HG03025 (cell line): Measurements from ENCODE around the gene CCDC80.
"Not testable (repeated sequence)": the region's sequence is repeated elsewhere in the genome, so short reads cannot be mapped to it uniquely, and the experiment has no call there.

Experiments
- ATAC-seq: cut with Tn5 transposase; IDR thresholded peaks from one replicate; pipeline ENCODE4 v1.9.1; 2021; ENCODE audit warnings: mild to moderate bottlenecking, moderate library complexity; ENCODE audit not compliant: unreplicated experiment, low FRiP score

Gene CCDC80

DNA sequence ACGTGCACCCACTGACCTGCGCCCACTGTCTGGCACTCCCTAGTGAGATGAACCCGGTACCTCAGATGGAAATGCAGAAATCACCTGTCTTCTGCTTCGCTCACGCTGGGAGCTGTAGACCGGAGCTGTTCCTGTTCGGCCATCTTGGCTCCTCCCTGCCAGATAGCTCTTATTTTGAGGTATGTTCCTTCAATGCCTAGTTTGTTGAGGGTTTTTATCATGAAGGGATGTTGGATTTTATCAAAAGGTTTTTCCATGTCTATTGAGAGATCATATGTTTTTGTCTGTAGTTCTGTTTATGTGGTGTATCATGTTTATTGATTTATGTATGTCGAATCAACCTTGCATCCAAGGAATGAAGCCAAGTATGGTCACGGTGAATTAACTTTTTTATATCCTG lies 24.1 kb upstream of the CCDC80 start:
- not testable (repeated sequence) for ATAC-seq

DNA sequence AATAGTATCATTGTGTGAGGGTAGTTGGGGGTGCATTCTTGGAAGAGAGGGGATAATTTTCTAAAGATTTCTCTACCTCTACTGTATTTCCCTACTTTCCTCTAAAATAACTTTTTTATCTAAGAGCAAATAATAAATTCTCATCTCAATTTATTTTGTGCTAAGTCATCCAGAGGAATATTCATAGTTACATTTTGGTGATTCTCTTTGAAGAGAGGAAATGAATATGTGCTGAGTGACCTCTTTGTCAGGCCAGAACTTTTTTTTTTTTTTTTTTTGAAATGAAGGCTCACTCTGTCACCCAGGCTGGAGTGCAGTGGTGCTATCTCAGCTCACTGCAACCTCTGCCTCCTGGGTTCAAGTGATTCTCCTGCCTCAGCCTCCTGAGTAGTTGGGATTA lies 15.1 kb upstream of the CCDC80 start:
- ATAC-seq = no peak

DNA sequence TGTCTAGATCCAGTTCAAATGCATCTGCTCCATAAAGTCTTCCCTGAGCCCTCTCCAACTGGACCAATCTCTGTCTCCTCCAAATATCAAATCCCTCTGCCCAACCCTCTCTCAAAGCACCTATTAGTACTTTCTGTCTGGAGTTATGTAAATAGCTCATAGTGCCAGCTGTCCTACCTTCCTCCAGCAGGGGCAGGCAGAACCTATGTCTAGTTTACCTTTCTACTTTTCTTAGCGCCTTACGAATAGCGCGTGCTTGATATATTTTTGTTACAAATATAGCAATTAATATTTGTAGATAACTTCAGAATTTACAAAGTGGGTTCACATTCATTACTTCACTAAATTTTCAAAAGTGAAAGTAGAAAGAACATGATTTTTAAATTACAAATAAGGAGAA lies 14.0 kb upstream of the CCDC80 start:
- no peak for ATAC-seq

DNA sequence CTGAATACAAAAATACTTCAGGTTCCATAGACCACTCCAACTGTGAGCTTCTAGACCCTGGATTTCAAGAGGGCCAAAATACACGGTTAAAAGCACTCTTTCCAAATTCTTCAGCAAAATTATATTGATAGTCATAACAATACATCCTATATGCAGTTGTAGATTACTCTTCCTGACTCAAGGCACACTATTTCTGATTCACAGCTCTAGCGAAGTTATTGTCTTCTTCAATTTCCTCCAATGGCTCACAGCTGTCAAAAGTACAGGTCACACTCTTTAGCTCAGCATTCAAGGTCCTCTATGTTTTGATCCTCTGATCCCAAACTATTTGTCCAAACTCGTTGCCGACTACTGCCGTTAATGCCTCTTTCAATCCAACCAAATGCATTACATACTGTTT lies 13.5 kb upstream of the CCDC80 start:
- ATAC-seq = no peak

DNA sequence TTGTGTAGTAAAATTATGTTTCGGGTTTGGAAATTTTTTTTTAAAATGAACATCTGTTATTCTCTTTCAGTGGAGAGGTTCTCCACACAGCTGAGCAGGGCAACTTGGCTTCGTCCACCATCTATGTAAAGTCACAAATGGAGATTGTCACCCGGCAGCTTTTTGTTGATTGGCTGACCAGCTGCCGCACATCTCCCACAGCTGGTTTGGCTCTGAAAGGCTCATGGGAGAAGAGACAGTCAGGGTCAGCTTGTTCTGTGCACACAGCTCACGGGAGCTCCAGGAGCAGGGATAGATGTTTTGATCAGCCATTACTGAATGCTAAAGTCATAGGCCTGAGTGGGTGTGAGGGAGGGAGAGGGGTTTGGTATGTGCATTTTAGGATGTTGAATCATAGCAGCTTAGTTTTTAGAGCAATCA lies 12.9 kb upstream of the CCDC80 start:
- ATAC-seq = no peak

DNA sequence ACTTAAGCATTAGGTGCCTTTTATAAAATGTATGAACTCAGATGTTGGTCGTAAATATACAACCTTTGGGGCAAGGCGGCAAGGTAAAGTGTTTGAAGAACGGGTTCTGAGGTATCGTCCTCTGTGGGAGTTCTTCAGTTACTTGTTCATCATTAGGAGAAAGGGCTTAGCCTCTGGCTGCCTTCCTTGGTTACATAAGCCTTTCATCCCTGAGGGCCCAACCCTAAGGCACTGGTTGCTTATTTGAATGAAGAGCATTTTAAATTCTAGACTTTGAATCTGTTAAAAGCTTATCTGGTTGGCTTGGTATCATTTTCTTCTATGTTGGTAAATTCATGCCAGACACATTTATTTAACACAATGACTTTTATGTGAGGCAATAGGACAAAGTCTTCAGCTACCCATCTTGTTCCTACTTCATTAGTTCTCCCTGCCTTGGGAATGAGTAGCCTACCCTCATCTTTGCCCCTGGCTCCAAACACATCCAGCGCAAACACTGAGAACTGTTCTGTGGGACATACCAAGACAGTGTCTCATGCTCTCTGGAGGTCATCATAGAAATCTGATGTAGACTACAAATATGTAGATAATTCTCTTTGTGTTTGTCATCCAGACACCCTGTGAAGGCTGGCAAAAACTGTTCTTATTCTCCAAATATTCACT lies 12.4 kb upstream of the CCDC80 start:
- no peak for ATAC-seq

DNA sequence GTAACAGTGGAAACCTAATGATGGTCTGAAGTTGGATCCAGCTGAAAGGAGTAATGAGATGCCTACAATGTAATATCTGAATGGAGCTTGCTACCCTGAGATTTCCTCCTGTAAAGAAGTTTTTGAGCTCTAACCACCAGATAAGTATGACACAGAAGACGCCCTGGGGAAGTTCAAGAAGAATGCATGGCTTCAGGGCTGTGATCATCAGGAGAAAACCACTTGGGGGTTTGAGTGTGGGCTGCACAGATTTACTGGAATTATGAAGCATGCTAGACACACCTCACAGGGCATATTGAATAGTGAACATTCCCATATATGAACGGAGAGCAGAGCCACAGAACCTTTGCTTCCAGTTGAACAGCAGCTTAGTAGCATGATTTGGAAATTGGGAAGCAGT lies 10.6 kb upstream of the CCDC80 start:
- no peak for ATAC-seq

DNA sequence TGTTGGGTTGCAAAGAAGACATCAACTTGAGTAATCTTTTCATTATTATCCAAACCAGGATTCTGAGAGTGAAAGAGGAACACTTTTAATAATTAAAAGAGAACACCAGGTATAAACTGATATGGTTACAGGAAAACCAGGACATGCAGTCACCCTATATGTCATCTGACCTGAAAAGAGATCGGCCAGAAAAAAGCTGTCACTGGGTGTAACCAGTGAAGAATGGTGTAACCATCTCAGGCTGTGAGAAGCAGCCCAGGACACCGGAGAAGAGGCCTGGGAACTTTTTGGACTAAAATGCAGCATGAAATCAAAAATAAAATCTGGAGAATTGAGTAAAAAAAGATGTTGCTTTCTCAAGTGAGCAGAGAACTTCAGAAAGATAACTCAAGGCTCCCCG lies 10.1 kb upstream of the CCDC80 start:
- ATAC-seq = no peak

DNA sequence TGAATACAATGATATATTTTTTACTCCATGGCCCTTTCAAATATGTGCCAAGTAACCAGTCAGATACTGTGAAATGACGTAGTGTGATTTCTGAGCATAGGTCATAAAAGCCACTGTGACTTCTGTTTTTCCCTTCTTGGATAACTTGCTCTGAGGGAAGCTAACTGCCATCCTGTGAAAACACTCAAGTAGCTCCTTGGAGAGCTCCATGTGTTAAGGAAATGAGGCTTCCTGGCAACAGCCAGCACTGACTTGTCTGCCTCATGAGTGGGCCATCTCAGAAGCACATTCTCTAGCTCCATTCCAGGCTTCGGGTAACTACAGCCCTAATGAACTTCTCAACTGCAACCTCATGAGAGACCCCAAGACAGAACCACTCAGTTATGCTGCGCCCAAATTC lies 9.5 kb upstream of the CCDC80 start:
- no peak for ATAC-seq

DNA sequence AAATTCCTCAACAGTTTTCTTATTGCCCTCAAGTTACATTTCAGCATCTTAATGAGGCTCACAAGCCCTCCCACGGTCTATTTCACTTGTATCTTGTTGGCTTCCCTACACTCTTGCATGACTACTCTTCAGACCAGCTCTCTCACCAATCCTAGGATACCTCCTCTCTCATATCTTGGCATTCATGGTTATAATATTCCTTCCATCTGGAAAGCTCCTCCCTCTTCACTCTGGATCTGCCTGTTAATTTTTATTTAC lies 8.5 kb upstream of the CCDC80 start:
- no peak for ATAC-seq

DNA sequence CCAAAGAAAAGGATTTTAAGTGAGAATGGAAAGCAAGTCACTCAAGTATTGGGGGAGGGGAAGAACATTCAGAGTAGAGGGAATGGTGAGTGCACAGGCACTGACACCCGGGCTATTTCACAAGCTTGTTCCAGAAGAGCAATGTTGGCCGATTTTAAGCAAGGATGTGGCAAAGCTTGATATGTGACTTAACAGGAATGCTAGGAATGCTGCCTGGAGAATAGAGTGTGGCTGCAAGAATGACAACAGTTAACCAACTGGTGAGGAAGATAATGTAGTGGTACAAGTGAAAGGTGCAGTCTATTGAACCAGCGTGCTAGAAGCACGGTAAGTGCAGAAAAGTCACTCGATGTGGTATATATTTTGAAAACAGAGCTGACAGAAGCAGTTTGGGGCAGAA lies 6.2 kb upstream of the CCDC80 start:
- ATAC-seq = no peak

DNA sequence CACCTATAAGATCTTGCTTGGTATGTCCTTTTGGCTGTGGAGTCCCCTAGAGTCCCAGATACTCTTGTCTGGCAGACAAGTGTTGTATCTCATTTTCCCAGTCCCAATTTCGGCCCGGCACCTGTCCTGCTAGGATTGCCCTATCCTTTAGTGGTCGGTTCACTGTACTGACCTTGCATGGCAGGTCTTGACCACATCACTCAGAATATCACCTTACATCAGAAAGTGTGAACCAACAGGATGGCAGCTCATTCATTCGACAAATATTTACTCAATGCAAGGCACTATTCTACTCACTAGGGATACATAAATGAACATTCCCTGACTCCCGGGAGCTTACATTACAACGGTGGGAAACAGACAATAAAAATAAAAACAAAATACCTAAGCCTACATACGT lies 5.7 kb upstream of the CCDC80 start:
- no peak for ATAC-seq

DNA sequence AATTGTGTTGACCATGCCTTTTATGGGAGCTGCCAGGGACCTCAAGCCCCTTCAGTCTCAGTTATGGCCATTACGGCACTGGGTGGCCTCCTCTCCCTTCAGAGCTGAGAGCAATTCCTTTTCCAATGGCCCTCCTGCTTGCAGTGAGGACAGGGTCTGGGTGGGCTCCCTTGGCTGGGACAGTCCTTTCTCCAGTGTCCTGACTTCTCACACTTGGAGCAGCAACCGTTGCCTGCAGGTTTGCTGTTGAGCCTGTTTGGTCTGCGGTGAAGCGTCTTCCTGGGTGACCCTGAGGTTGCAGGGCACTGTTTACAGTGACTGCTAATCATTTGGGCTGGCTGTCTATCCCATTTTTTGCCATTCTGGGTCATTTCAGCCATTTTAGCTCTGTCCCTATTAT lies 3.5 kb upstream of the CCDC80 start:
- no peak for ATAC-seq

DNA sequence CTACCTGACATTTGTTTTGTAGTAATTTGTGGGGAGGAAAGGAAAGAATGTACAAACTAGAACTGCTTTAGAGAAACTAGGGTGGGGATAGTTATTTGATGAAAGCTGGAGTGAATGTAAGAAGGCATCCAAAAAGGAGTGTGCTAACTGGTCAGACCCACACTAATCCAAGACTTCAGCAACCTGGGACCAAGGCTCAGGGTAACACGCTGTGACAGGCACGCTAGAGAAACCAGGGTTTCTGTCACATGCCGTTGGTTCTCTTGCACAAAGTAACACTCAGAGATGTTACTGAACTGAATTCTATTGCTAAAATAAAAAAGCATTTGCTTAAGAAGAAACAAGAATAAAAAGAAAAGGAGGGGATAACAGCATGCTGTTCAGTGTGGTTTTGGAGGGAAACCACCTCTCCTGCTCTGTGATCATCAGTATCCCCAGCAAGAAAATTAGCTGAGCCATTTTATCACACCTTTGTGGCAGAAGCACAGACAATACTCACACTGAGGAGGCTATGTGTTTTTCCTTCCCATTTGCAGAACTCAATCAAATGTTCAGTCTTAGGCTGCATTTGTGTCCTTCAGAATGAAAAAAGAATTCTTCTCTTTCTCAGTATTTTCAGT lies 2.8 kb upstream of the CCDC80 start:
- no peak for ATAC-seq

DNA sequence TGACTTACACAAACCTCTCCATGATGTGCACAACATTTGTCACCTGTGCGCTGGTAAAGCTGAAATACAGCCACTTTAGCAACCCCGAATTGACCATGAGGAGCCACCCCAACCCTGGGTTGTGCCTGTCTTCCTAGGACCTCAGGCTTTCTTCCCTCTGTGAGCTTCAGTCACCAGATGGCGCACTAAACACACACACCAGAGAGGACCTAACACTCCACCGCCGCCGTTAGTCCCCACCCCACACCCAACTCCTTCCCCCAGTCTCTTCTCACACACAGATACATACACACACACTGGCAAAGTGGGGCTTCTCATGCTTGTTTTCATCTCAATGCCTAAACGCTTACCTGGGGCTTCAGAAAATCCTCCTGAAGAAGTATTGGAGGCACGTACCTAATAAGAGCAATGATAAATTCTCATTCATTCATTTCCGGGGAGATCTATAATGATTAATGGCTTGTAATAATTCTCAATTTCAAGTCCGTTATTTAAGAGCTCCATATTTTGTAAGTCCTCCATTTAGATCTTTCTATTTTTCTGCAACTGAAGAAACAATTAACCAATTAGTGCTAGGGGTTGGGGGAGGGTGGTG lies 2.1 kb upstream of the CCDC80 start:
- peak; percentile 88 for ATAC-seq

DNA sequence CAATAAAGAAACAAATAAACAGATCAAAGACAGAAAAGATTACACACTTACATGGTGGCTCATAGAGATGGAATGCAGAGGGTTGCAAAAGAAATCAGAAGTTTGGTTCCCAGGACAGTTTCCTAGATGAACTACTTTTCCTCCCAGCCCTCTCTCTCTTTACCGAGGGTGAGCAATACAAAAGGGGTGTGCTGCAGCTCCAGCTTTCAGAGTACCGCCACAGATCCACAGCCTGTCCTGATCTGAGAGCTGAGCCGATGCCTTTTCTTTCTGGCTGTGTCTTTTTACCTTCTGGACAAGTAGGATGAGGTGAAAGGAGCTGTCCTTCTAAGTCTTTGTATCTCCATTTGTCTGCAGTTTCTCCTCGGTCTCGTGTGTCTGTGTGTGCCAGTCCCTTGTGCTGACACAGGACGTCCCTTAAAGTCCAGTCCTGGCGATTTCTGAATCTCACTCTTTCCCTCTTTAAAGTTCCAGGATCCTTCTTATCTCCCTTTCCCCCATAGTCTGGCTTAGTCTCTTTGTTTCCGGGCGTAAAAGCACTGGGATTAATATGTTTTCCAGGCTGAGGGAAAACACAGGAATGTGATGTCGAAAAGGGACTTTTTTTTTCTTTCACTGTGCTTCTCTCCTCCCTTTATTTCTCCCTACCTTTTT lies 540 bp downstream of the CCDC80 start:
- ATAC-seq = no peak

DNA sequence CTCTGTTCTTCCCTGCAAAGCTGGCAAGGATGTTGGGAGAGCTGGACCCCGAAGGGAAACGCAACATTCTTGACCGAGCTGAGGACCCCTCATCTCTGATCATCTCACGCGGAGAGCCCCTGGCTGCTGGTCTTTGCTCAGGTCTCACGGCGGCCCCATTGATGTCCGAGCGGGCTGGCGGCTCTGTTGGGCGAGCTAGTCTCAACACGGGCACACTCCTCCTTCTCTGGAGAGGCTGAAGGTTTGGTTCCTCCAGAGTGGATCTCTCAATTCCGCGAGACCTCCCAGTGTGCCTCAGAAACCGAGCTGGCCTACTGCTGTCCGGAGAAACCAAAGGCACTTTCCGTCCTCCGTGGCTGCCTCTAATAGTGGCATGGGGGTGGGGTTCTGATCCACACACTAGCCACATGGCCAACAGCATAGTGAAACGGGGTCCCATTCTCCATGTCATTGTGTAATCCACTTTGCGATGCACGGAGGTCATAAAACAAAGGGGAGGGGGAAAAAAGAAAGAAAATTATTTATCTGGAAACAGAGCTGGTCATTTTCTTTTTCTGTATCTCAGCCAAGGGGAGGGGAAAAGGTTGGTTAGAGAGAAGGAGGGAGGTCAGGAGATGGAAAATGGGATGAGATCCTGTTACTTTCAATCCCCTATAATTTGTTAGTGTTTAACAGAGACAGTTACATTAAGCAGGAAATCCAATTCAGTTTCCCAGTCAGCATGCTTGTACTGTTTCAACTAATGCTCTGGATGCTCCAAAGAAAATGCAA lies 1.3 kb downstream of the CCDC80 start:
- ATAC-seq = no peak

DNA sequence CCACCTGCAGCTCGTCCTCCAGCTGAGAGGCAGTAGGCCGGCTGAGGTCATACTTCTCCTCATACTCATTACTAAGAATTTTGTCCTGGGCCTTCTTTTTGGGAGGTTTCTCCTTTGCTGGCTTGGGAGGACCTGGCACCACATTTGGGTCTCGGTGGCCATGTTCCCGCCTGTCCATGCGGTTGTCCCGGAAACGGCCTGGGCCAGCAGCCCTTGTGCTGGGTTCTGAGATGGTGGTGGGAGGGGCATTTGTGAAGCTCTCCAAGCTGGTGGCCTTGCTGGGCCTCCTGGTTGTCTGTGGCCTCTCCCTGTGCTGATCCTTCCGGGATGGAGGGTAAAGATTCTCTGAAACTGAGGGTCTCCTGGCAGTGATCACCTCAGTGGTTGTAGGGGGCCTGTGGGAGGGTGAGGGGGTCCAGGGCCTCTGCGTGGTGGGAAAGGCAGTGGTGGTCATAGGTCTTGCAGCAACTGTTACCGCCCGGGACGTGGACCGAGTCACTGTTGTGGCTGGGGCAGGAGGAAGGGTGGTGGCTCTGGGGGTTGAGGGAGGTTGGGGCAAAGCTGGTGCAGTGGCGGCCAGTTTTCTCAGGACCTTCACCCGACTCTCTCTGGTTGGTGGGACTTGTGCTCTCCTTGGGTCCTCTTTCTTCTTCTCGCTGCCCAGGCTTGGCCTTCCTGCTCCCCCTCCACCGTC lies 2.5 kb downstream of the CCDC80 start:
- no peak for ATAC-seq

DNA sequence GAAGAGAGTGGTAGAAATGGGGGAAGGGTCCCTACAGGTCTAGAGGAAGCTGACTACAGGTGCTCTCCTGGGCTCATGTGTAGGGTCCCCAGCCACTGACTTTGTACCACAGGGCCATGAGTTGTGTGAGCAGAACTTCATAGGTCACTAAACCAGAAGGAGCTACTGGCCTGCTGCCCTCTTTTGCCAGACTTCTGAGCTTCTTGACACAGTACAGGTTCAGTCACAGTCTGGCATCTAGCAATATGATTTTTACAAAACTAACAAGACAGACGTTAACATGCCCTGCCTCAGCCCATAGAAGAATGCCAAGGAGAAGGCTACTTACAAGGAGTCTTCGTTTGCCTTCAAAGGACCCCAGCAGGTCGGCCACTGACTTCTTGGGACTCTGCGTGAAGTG lies 3.2 kb downstream of the CCDC80 start:
- no peak for ATAC-seq

DNA sequence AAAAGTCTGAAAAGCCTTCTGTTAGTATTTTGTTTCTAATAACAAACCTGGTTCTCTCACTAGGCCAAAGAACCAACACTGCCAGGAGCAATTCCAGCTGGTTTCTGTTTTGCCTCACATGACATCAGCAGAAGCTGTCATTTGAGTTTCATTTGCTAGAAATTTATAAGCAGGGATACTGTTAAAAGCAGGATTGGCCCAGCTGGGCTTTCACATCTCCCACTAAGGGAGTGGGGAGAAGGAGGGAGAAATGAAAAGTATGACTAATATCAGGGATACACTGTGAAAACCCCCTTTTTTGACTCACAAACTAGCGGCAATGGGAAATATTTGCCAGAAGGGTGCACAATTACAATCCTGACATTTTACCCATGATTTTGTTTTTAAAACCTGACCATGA lies 5.3 kb downstream of the CCDC80 start:
- ATAC-seq = no peak
